Measurements from ENCODE around the gene LY6G6C. TPM values are rescaled to one million over a fixed set of nuclear protein-coding genes. Genes with fewer than 3 reads are reported as not detected.

Gene LY6G6C
- total RNA-seq, 1 experiment from 2014 or later, result 0.22 TPM

- Histone ChIP-seq H2AFZ (ENCODE audit: low read length) (no peak overlapping the region), H3K4me1 (ENCODE audit: insufficient read depth, low read length) (no peaks in the 10 kb centered on the region), H3K9me3 (ENCODE audit: low read length) (no peaks in the 10 kb centered on the region), H3K9me2 (replicated peaks; ENCODE audit: low read length) (no peaks in the 10 kb centered on the region), H3K79me2 (ENCODE audit: low read length) (no peaks in the 10 kb centered on the region), H3K36me3 (ENCODE audit: low read depth, low read length) (peaks cover 1% of the 10 kb centered on the region; the same call in 1 of the 2 replicates), H3K27me3 (ENCODE audit: low read length) (no peaks in the 10 kb centered on the region), H3F3A (ENCODE audit: low read length, unreplicated experiment) (no peaks in the 10 kb centered on the region), H4K20me1 (ENCODE audit: low read length) (no peaks in the 10 kb centered on the region), H3K9ac (ENCODE audit: low read length) (no peak overlapping the region), H3K4me3 (ENCODE audit: low read length) (no peak overlapping the region), H3K4me2 (ENCODE audit: low read length) (no peak overlapping the region), H3K27ac (ENCODE audit: low read length) (no peak overlapping the region)
- TF ChIP-seq EZH2 (IDR thresholded peaks at IDR 0.05; ENCODE audit: low read length, unreplicated experiment) (no peak), EZH2phosphoT487 (IDR thresholded peaks at IDR 0.05; ENCODE audit: borderline replicate concordance, low read length) (no peak)
- TF ChIP-seq, protein P1, sequence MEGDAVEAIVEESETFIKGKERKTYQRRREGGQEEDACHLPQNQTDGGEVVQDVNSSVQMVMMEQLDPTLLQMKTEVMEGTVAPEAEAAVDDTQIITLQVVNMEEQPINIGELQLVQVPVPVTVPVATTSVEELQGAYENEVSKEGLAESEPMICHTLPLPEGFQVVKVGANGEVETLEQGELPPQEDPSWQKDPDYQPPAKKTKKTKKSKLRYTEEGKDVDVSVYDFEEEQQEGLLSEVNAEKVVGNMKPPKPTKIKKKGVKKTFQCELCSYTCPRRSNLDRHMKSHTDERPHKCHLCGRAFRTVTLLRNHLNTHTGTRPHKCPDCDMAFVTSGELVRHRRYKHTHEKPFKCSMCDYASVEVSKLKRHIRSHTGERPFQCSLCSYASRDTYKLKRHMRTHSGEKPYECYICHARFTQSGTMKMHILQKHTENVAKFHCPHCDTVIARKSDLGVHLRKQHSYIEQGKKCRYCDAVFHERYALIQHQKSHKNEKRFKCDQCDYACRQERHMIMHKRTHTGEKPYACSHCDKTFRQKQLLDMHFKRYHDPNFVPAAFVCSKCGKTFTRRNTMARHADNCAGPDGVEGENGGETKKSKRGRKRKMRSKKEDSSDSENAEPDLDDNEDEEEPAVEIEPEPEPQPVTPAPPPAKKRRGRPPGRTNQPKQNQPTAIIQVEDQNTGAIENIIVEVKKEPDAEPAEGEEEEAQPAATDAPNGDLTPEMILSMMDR (conservative IDR thresholded peaks at IDR 0.05; ENCODE audit: low read depth, low read length), result no peak
- ChIA-PET POLR2A (ENCODE audit: unreplicated experiment) (interaction anchor here (0.7 kb wide), 1 partner anchor 24 kb away, joined by 21 read pairs; no protein-coding TSS in a partner anchor), CTCF (no interaction called here)
- no peak for DNase-seq
- intact Hi-C loops (cut with micrococcal nuclease), result no loop called here
- ATAC-seq, result no peak
- no TSS peak for BruUV-seq (replicated peaks)
These were observed 4.2 kb upstream of the LY6G6C start for GRCh38 chr6:31725502-31726350.

DNA sequence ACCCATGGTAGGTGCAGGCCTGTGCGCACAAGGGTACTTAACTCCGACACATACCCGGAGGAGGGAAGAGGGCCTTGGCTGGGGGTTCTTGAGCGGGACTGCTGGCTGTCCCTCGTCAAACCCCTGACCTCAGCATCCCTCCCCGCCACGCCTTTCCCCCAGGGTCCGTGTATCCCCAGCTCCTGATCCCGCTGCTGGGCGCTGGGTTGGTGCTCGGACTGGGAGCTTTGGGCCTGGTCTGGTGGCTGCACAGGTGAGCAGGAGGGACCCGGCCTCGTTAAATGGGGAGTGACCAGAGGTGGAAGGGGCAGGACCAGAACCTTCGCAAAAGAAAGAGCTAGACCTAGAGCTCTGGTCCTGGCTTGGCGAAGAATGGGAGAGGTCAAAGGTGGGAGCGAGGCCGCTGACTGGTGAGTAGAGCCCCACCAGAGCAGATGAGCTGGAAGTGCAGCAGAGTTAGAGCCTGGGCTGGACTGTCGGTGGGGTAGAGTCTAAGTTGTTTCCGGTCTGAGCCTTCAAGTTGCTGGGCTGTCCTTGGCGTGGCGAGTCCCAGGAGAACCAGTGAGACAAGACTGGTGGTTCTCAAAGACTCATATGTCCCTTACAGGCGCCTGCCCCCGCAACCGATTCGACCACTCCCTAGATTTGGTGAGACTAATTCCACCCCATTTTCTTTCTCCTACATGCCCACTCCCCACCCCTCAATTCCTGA, 2.6 kb upstream of the LY6G6C start:
- Histone ChIP-seq H3K27ac (ENCODE audit: low read length) (no peak overlapping the region), H3K27me3 (ENCODE audit: low read length) (no peaks in the 10 kb centered on the region), H3K36me3 (ENCODE audit: low read depth, low read length) (no peaks in the 10 kb centered on the region), H3K9ac (ENCODE audit: low read length) (no peak overlapping the region), H3K4me2 (ENCODE audit: low read length) (no peak overlapping the region), H3F3A (ENCODE audit: low read length, unreplicated experiment) (no peaks in the 10 kb centered on the region), H2AFZ (ENCODE audit: low read length) (no peak overlapping the region), H3K79me2 (ENCODE audit: low read length) (no peaks in the 10 kb centered on the region), H3K9me3 (ENCODE audit: low read length) (no peaks in the 10 kb centered on the region), H3K4me1 (ENCODE audit: insufficient read depth, low read length) (peaks cover 10% of the 10 kb centered on the region), H3K9me2 (replicated peaks; ENCODE audit: low read length) (no peaks in the 10 kb centered on the region), H4K20me1 (ENCODE audit: low read length) (no peaks in the 10 kb centered on the region), H3K4me3 (ENCODE audit: low read length) (no peak overlapping the region)
- DNase-seq, result no peak
- no peak for ATAC-seq
- ChIA-PET CTCF (no interaction called here), POLR2A (ENCODE audit: unreplicated experiment) (no interaction called here)
- TF ChIP-seq EZH2phosphoT487 (IDR thresholded peaks at IDR 0.05; ENCODE audit: borderline replicate concordance, low read length) (no peak), EZH2 (IDR thresholded peaks at IDR 0.05; ENCODE audit: low read length, unreplicated experiment) (no peak)
- TF ChIP-seq, protein P1 (conservative IDR thresholded peaks at IDR 0.05; ENCODE audit: low read depth, low read length), result no peak
- intact Hi-C loops (cut with micrococcal nuclease), result no loop called here
- no TSS peak for BruUV-seq (replicated peaks)

Measured in PC-3 (cell line).